Measurements from ENCODE around the gene SPSB1.

SPSB1 gene

DNA sequence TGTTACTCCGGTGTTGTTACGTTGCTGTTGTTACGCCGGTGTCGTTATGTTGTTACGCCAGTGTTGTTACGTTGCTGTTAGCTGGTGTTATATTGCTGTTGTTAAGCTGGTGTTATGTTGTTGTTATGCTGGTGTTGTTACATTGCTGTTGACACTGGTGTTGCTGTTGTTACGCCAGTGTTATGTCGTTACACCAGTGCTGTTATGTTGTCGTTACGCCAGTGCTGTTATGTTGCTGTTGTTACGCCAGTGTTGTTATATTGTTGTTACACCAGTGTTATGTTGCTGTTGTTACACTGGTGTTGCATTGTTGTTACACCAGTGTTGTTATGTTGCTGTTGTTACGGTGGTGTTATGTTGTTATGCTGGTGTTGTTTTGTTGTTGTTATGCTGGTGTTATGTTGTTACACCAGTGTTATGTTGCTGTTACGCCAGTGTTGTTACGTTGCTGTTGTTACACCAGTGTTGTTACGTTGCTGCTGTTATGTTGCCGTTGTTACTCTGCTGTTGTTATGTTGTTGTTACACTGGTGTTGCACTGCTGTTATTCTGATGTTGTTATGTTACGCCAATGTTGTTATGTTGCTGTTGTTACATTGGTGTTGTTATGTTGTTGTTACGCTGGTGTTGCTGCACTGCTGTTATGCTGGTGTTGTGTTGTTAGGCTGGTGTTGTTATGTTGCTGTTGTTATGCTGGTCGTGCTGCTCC is 32.5 kb upstream of the SPSB1 start:
- no peak for DNase-seq

DNA sequence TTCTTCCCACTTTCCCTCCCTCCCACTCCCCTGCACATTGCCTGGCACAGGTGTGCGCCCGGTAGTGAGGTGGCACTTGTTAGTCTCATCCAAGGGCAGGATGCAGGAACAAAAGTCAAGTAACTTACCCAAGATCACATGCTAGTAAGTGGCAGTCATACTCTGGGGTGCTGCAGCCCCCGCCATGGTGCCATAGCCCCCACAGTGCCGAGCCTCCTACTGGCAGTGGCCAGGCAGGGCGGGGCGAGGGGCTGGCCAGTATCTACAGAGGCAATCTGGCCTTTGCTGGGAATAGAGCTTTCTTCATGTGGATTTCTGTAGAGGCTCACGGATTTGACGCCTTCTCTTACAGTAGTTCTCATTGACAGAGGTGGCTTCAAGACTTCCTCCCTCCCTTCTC is 31.2 kb upstream of the SPSB1 start:
- no peak for DNase-seq

GRCh38 chr1:9262096-9262986 is 30.4 kb upstream of the SPSB1 start:
- DNase-seq, result no peak

DNA sequence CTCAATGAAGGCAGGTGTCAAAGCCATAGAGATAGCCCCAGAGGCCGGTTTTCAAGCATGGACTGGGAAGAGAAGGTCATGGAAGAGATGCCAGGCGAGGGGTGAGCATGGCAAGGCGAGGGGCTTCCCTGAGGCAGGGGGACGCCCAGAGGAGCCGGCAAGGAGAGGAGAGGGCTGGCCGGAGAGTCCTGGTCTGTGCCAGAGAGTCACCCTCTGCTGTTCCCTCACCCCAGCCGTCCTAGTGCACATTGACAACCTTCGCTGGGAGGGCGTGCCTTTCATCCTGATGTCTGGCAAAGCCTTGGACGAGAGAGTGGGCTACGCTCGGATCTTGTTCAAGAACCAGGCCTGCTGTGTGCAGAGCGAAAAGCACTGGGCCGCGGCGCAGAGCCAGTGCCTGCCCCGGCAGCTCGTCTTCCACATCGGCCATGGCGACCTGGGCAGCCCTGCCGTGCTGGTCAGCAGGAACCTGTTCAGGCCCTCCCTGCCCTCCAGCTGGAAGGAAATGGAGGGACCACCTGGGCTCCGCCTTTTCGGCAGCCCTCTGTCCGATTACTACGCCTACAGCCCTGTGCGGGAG is 29.3 kb upstream of the SPSB1 start:
- DNase-seq, result no peak

GRCh38 chr1:9263984-9264872 is 28.5 kb upstream of the SPSB1 start:
- DNase-seq, result no peak

DNA sequence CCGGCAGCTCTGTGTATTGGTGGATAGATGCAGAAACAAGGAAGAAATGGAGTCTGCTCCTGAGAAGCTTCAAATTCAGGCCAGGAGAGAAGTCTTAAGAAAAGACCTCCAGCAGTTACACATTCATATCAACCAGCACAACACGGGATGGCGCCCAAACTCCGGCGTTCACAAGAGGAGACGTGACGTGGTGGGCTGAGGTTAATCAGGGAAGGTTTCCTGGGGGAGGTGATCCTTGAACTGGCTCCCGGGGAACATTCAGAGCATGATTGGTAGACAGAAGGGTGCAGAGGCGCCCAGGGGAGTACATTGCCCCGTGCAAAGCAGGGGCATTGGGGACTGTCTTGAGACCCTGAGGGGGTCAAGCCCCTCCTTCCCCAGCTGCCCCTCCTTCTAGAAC is 27.7 kb upstream of the SPSB1 start:
- DNase-seq, result no peak

GRCh38 chr1:9265968-9266367 is 26.7 kb upstream of the SPSB1 start:
- DNase-seq, result no peak

GRCh38 chr1:9267352-9267686 is 25.4 kb upstream of the SPSB1 start:
- DNase-seq, result no peak

GRCh38 chr1:9267827-9268581 is 24.7 kb upstream of the SPSB1 start:
- no peak for DNase-seq

GRCh38 chr1:9269078-9269501 is 23.6 kb upstream of the SPSB1 start:
- no peak for DNase-seq

DNA sequence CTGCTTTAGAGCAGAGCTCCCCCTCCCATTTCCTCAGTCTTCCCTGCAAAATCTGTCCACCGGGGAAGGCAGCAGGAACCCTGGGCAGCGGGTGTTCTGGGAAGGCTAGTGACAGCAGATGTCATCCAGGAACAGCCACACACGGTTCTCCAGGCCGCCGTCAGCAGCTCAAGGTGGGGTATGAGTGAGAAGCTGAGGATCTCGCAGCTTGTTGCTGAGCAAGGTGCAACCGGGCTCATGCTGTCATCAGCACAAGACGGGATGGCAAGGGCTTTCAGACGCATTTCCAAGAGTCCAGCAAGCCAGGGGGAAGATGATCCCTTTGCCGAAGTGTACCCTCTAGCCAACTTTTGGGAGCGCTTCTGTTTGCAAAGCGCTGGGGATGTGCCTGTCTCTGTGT is 23.0 kb upstream of the SPSB1 start:
- no peak for DNase-seq

GRCh38 chr1:9270290-9270883 is 22.3 kb upstream of the SPSB1 start:
- no peak for DNase-seq

- DNase-seq, result no peak
These were observed 21.4 kb upstream of the SPSB1 start for GRCh38 chr1:9271283-9271682.

GRCh38 chr1:9271861-9272595 is 20.7 kb upstream of the SPSB1 start:
- no peak for DNase-seq

DNA sequence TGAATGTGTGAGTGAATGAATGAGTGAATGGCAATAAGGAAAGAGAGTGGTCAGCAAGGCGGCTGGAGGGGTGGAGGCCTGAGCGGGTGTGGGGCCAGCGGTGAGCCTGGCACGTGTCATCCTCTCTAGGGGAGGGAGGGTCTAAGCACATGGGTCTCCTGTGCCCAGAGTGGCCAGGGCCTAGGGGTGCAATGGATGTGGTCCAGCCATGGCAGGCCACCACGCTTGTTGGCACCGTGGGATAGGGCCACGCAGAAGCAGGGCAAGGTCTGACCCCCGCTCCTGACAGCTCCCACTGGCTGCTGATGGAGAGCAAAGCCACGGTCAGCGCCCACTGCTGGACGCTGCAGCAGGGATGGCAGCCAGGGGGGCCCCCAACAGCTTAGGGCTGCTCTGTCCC is 19.5 kb upstream of the SPSB1 start:
- DNase-seq, result no peak

- DNase-seq, result no peak
These were observed 17.5 kb upstream of the SPSB1 start for GRCh38 chr1:9275161-9275560.

- DNase-seq, result peak; percentile 62
These were observed 17.1 kb upstream of the SPSB1 start for GRCh38 chr1:9275567-9276034.

DNA sequence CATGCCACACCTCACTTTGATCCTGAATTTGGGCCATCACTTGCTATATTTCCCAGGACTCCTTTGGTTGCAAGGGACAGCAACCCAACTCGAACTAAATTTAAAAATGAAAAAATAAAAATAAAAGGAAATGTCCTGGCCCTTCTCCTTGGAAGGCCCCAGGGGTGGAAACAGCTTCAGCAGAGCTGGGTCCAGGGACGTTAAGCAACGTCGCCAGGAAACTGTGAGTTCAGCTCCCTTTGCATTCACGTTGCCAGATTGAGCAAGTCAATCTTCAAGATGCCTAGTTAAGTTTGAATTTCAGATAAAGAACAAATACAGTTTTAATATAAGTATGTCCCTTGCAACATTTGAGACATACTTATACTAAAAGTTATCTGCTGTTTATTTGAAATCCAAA is 14.6 kb upstream of the SPSB1 start:
- no peak for DNase-seq

GRCh38 chr1:9278585-9279153 is 14.0 kb upstream of the SPSB1 start:
- no peak for DNase-seq

DNA sequence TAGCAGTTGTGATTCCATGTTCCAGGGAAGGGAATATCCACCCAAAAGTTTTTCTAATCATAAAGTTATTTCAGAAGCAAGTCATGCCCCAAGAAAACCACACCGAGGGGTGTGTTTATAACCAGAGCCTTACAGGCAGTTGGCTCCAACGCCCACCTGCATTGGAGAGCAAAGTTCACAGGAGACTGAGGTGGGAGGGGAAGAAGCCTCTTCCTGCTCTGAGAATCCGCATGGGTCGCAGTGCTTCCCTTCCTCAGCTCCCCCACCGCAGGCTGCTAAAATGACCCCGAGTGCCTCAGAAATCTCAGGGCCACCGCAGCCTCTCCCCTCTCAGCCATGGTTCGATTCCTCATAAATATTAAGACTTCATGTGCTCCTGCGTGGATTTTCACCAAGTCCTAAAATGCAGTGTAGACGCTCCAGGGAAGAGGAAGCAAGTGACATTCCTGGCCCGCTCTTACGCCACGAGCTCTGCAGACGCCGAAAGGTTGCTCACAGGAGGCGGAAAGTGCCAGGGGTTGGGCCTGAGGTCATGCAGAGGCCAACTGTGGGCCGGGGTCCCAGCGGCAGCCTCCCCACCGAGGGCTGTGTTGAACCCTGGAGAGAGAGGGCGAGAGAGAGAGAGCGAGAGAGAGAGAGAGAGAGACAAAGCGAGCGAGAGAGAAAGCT is 13.4 kb upstream of the SPSB1 start:
- DNase-seq, result no peak

Data from activated gamma-delta T cell treated with Interleukin-2 at 50 U/mL for 16 hours (primary cell).